Activated T-helper 17 cell treated with anti-CD3 and anti-CD28 coated beads, Interleukin-2, amount 50 U/mL, for 72 hours (primary cell): ENCODE data around the gene SNRK. TPM values are rescaled to one million over a fixed set of nuclear protein-coding genes. Genes with fewer than 3 reads are reported as not detected.

Experiments used
- ATAC-seq: fragments of 150-1000 bp; cut with Tn5 transposase; replicated peaks from 2 replicates; pipeline ENCODE4 v1.10.0; 2021; ENCODE audit warnings: mild to moderate bottlenecking, moderate library complexity
- H3K27ac Mint-ChIP-seq: one replicate; pipeline ENCODE4 v1.8.0; 2022; ENCODE audit warnings: mixed read lengths
- H3K27me3 Mint-ChIP-seq: one replicate; pipeline ENCODE4 v1.8.0; 2022; ENCODE audit warnings: mixed read lengths
- H3K36me3 Mint-ChIP-seq: one replicate; pipeline ENCODE4 v1.8.0; 2022; ENCODE audit warnings: low read depth, mild to moderate bottlenecking, mixed read lengths
- H3K4me1 Mint-ChIP-seq: one replicate; pipeline ENCODE4 v1.8.0; 2022; ENCODE audit warnings: mixed read lengths
- H3K4me3 Mint-ChIP-seq: one replicate; pipeline ENCODE4 v1.8.0; 2022; ENCODE audit warnings: mild to moderate bottlenecking, mixed read lengths
- H3K9me3 Mint-ChIP-seq: one replicate; pipeline ENCODE4 v1.8.0; 2022; ENCODE audit warnings: mixed read lengths
- total RNA-seq, 2 donors: library from RNA; stranded (reverse); gene quantifications; one replicate each; pipeline ENCODE4 v1.2.3, GENCODE V29; 2022

The SNRK gene
- total RNA-seq, 2 donors from 2014 or later: 25.7 to 25.8 TPM

DNA sequence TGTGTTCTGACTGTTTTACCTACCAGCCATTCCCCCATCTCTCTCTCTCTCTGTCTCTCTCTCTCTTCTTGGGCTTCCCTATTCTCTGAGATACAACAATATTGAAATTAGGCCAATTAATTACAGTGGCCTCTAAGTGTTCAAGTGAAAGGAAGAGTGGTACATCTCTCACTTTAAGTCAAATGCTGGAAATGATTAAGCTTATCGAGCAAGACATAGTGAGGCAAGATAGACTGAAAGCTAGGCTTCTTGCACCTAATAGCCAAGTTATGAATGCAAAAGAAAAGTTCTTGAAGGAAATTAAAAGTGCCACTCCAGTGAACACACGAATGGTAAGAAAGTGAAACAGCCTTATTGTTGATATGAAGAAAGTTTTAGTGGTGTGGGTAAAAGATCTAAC is 21.3 kb downstream of the SNRK start:
- Mint-ChIP-seq H3K4me1 (peaks cover 51% of the 10 kb centered on the region), H3K27ac (peak overlapping the region; percentile 63), H3K4me3 (peak overlapping the region; percentile 56), H3K36me3 (peaks cover 96% of the 10 kb centered on the region), H3K27me3 (no peaks in the 10 kb centered on the region), H3K9me3 (no peaks in the 10 kb centered on the region)
- peak; percentile 38 for ATAC-seq

GRCh38 chr3:43309372-43310305 is 23.3 kb downstream of the SNRK start:
- H3K4me3 Mint-ChIP-seq: no peak overlapping the region
- peaks cover 38% of the 10 kb centered on the region for H3K4me1 Mint-ChIP-seq
- peaks cover 85% of the 10 kb centered on the region for H3K36me3 Mint-ChIP-seq
- H3K9me3 Mint-ChIP-seq: no peaks in the 10 kb centered on the region
- H3K27me3 Mint-ChIP-seq: no peaks in the 10 kb centered on the region
- no peak overlapping the region for H3K27ac Mint-ChIP-seq
- ATAC-seq: no peak

- H3K4me3 Mint-ChIP-seq: peak overlapping the region; percentile 11
- H3K9me3 Mint-ChIP-seq: no peaks in the 10 kb centered on the region
- H3K27ac Mint-ChIP-seq: peak overlapping the region; percentile 65
- no peak for ATAC-seq
- H3K4me1 Mint-ChIP-seq: peaks cover 40% of the 10 kb centered on the region
- peaks cover 57% of the 10 kb centered on the region for H3K36me3 Mint-ChIP-seq
- no peaks in the 10 kb centered on the region for H3K27me3 Mint-ChIP-seq
Observed at GRCh38 chr3:43316783-43317460, 30.6 kb downstream of the SNRK start.

GRCh38 chr3:43317461-43318316 is 31.3 kb downstream of the SNRK start:
- peak overlapping the region; percentile 65 for H3K27ac Mint-ChIP-seq
- no peak for ATAC-seq

GRCh38 chr3:43319376-43319775 is 33.0 kb downstream of the SNRK start:
- peak overlapping the region; percentile 22 for H3K4me3 Mint-ChIP-seq
- H3K27ac Mint-ChIP-seq: peak overlapping the region; percentile 47
- no peaks in the 10 kb centered on the region for H3K9me3 Mint-ChIP-seq
- H3K27me3 Mint-ChIP-seq: no peaks in the 10 kb centered on the region
- H3K36me3 Mint-ChIP-seq: peaks cover 55% of the 10 kb centered on the region
- ATAC-seq: no peak
- peaks cover 40% of the 10 kb centered on the region for H3K4me1 Mint-ChIP-seq

More at GRCh38 chr3:43317461-43318316, 31.3 kb downstream of the SNRK start:
- Mint-ChIP-seq H3K27me3 (no peaks in the 10 kb centered on the region), H3K36me3 (peaks cover 57% of the 10 kb centered on the region), H3K9me3 (no peaks in the 10 kb centered on the region), H3K4me3 (peak overlapping the region; percentile 11), H3K4me1 (peaks cover 40% of the 10 kb centered on the region)

DNA sequence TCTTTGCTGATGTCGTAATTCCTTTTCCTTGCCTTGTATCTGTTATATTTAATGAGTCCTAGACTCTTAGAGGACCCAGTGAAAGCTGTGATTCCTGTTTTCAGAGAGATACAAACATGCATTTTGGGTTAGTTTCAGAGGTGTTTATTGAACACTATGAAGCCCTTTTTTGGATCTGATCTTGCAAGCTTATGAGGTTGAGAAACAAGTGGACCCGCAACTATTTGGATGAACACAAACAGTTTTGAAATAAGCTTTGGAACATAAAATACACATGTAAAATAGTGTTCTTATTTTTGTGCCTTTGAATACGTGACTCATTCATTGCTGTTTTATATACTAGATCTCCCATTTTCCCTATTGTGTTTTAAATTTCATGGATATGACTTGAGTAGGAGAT is 33.5 kb downstream of the SNRK start:
- no peaks in the 10 kb centered on the region for H3K9me3 Mint-ChIP-seq
- peak overlapping the region; percentile 47 for H3K27ac Mint-ChIP-seq
- peaks cover 38% of the 10 kb centered on the region for H3K4me1 Mint-ChIP-seq
- no peaks in the 10 kb centered on the region for H3K27me3 Mint-ChIP-seq
- peak overlapping the region; percentile 22 for H3K4me3 Mint-ChIP-seq
- peaks cover 55% of the 10 kb centered on the region for H3K36me3 Mint-ChIP-seq
- ATAC-seq: no peak

GRCh38 chr3:43320288-43320687 is 33.9 kb downstream of the SNRK start:
- peaks cover 55% of the 10 kb centered on the region for H3K36me3 Mint-ChIP-seq
- H3K4me3 Mint-ChIP-seq: peak overlapping the region; percentile 22
- H3K9me3 Mint-ChIP-seq: no peaks in the 10 kb centered on the region
- ATAC-seq: peak; percentile 66
- H3K4me1 Mint-ChIP-seq: peaks cover 35% of the 10 kb centered on the region
- peak overlapping the region; percentile 47 for H3K27ac Mint-ChIP-seq
- H3K27me3 Mint-ChIP-seq: no peaks in the 10 kb centered on the region

DNA sequence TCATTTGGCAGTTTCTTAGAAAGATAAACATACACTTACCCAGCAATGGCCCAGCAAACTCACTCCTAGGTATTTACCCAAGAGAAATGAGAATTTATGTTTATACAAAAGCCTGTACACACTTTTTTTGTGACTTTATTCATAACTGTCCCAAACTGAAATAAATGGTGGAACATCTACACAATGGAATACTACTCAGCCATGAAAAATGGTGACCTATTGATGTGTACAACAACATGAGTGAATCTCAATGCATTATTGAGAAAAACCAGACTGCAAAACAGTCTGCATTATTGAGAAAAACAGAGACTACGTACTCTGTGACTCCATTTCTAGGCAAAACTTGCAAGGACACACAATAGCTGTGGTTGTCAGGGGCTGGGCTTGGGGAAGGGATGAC is 37.2 kb downstream of the SNRK start:
- H3K4me1 Mint-ChIP-seq: peaks cover 42% of the 10 kb centered on the region
- H3K36me3 Mint-ChIP-seq: peaks cover 40% of the 10 kb centered on the region

DNA sequence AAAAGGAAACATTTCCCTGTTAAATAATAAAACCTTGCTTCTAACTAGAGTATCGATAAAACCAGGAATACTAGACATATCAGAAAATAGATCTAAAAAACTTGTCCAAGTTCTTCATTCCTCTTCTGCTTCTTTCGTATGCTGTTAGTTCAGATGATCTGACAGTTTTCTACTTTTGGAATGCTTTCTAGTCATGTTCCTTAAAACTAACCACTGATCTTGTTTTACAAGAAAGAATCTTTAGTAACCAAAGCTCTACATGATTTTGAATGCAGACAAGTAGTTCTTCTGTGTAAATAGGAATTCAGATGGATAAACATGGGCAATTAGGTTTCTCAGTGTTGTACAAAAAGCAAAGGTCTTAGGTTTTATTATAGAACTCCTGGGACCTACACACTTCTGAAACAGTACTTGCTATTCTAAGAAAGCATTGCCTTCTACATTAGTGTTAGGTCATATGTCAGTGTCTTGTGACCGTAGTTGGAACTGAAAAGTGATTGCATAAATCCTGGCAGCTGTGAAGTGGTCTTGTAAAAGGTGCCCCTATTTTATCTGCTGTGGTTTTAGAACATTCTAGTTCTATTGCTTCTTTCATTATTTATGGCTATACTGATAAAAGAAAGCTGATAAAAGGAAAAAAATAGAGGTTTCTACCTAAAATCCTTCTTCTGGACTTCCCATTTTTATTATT is 40.7 kb downstream of the SNRK start:
- Mint-ChIP-seq H3K9me3 (no peaks in the 10 kb centered on the region), H3K4me3 (peak overlapping the region; percentile 42), H3K4me1 (peaks cover 27% of the 10 kb centered on the region), H3K27me3 (no peaks in the 10 kb centered on the region), H3K36me3 (peaks cover 23% of the 10 kb centered on the region), H3K27ac (peak overlapping the region; percentile 58)
- peak; percentile 59 for ATAC-seq

More for the DNA sequence above, 37.2 kb downstream of the SNRK start:
- no peak for ATAC-seq
- Mint-ChIP-seq H3K27me3 (no peaks in the 10 kb centered on the region), H3K9me3 (no peaks in the 10 kb centered on the region), H3K27ac (no peak overlapping the region), H3K4me3 (no peak overlapping the region)

DNA sequence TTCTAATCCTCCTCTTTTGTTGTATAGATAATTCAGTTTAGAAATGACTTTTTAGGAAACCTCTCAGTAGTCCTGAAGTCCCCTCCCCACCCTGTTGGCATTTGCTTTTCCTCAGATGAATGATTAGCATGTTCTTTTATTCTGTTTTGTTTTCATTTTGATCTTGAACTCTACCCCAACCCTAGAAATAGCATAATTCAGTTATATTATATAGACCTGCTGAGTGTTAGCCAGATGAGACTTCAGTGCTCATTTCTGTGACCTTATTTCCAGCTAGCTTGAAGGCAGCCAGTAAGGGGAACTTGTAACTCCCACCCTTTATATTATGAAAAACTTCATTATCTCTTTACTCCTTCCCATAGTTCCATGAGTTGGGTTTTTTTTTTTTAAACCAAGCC is 41.2 kb downstream of the SNRK start:
- Mint-ChIP-seq H3K36me3 (peaks cover 23% of the 10 kb centered on the region), H3K27ac (peak overlapping the region; percentile 58)
- ATAC-seq: no peak

DNA sequence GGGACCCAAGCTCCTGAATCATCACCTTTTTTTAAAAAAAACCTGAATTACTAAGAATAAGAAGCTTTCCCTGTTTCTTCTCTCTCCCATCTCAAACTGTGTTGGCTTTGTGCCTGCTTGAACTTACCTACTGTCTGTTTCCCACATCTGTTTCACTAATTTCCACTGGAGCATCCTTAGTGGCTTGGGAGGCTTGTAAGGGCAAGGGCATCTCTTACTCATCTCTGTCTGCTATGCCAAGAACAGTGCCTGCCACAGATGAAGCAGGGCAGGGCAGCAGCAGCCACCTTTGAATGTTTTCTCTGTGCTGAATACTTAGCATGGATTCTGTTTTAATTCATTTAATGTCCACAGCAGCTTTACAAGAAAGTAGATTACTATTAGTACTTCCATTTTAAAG is 42.3 kb downstream of the SNRK start:
- H3K36me3 Mint-ChIP-seq: peaks cover 26% of the 10 kb centered on the region
- peak overlapping the region; percentile 7 for H3K4me3 Mint-ChIP-seq
- H3K4me1 Mint-ChIP-seq: peaks cover 27% of the 10 kb centered on the region
- ATAC-seq: peak; percentile 24
- peak overlapping the region; percentile 71 for H3K27ac Mint-ChIP-seq
- H3K27me3 Mint-ChIP-seq: no peaks in the 10 kb centered on the region
- H3K9me3 Mint-ChIP-seq: no peaks in the 10 kb centered on the region

More for the DNA sequence above, 41.2 kb downstream of the SNRK start:
- H3K4me3 Mint-ChIP-seq: peak overlapping the region; percentile 42
- peaks cover 27% of the 10 kb centered on the region for H3K4me1 Mint-ChIP-seq
- H3K27me3 Mint-ChIP-seq: no peaks in the 10 kb centered on the region
- H3K9me3 Mint-ChIP-seq: no peaks in the 10 kb centered on the region

DNA sequence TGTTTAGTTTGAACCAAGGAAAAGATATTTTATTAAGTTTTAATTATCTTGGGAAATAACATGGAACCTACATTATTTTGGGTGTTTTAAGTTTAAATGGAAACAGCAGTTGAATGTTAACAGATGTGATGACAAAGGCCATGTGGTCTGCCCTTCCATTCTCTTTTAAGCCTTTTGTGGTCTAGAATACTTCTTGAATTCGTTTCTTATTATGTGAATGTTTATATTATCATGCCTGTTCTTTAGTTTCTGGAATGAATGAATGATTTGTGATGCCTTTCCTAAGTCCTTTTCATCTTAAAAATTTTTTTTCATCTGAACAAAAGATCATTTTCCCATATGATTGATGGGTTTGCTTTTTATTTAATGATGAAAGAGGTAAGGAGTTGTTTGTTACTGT is 44.6 kb downstream of the SNRK start:
- H3K36me3 Mint-ChIP-seq: peaks cover 49% of the 10 kb centered on the region
- no peak overlapping the region for H3K4me3 Mint-ChIP-seq
- ATAC-seq: no peak
- peaks cover 25% of the 10 kb centered on the region for H3K4me1 Mint-ChIP-seq
- H3K9me3 Mint-ChIP-seq: peaks cover 4% of the 10 kb centered on the region
- no peaks in the 10 kb centered on the region for H3K27me3 Mint-ChIP-seq
- no peak overlapping the region for H3K27ac Mint-ChIP-seq

- Mint-ChIP-seq H3K27ac (no peak overlapping the region), H3K9me3 (peaks cover 8% of the 10 kb centered on the region), H3K4me3 (no peak overlapping the region), H3K4me1 (peaks cover 21% of the 10 kb centered on the region), H3K36me3 (peaks cover 53% of the 10 kb centered on the region), H3K27me3 (no peaks in the 10 kb centered on the region)
- no peak for ATAC-seq
Observed at GRCh38 chr3:43331381-43331780, 45.0 kb downstream of the SNRK start.
